IMR-90 (cell line): Measurements from ENCODE around the gene CRIM1. TPM values are rescaled to one million over a fixed set of nuclear protein-coding genes. Genes with fewer than 3 reads are reported as not detected.

ENCODE experiments used
- ATAC-seq: fragments of 200-7000 bp; cut with Tn5 transposase; 2 replicates; pipeline ENCODE4 v1.9.1; 2020; ENCODE audit warnings: low read depth, mild to moderate bottlenecking, moderate library complexity
- BruUV-seq: library from RNA; stranded (reverse); fragments of 400-500 nt; replicated peaks from 2 replicates; lab custom pipeline; 2021; lab: Mats Ljungman, UMichigan
- CTCF ChIA-PET: fragments of 300-600 bp; formaldehyde crosslinking; extraction: SDS; loops from one replicate; lab custom pipeline; 2021; ENCODE audit warnings: antibody characterized with exemption; lab: Yijun Ruan, JAX
- POLR2A ChIA-PET: fragments of 300-600 bp; sonication (Branson Sonifier 250); formaldehyde crosslinking; loops from one replicate; lab custom pipeline; 2022; ENCODE audit warnings: antibody characterized with exemption; ENCODE audit not compliant: unreplicated experiment; lab: Charles Lee
- DNase-seq: peaks from one replicate; pipeline ENCODE4 v3.0.0; 2013
- H2AFZ ChIP-seq: replicated peaks from 2 replicates; pipeline ENCODE3; 2013; ENCODE audit warnings: low read length, mild to moderate bottlenecking; ENCODE audit not compliant: poor library complexity
- H2AK5ac ChIP-seq: 2 replicates; pipeline ENCODE4 v1.6.1; 2013; ENCODE audit warnings: low read depth, low read length, inconsistent platforms
- H2AK9ac ChIP-seq: replicated peaks from 2 replicates; pipeline ENCODE3; 2013; ENCODE audit warnings: mild to moderate bottlenecking, low read depth, low read length, moderate library complexity; ENCODE audit not compliant: poor library complexity
- H2BK120ac ChIP-seq: 2 replicates; pipeline ENCODE4 v1.6.1; 2013; ENCODE audit warnings: low read depth, low read length, inconsistent platforms
- H2BK15ac ChIP-seq: 3 replicates; pipeline ENCODE4 v1.6.1; 2013; ENCODE audit warnings: low read depth, low read length, inconsistent platforms
- H2BK20ac ChIP-seq: 2 replicates; pipeline ENCODE4 v1.6.1; 2013; ENCODE audit warnings: low read depth, mild to moderate bottlenecking, inconsistent platforms, low read length, moderate library complexity
- H2BK5ac ChIP-seq: 2 replicates; pipeline ENCODE4 v1.6.1; 2013; ENCODE audit warnings: mild to moderate bottlenecking, low read depth, low read length, inconsistent platforms; ENCODE audit not compliant: poor library complexity, severe bottlenecking
- H3K14ac ChIP-seq: replicated peaks from 2 replicates; pipeline ENCODE4 v1.6.1; 2013; ENCODE audit warnings: low read depth, low read length, inconsistent platforms
- H3K18ac ChIP-seq: 2 replicates; pipeline ENCODE4 v1.6.1; 2013; ENCODE audit warnings: low read depth, low read length, control low read depth
- H3K23ac ChIP-seq: 2 replicates; pipeline ENCODE4 v1.6.1; 2013; ENCODE audit warnings: low read depth, low read length, inconsistent platforms
- H3K27ac ChIP-seq: 2 replicates; pipeline ENCODE4 v1.5.1; 2013; ENCODE audit warnings: mild to moderate bottlenecking, control low read depth, low read length; ENCODE audit not compliant: insufficient read depth
- H3K27me3 ChIP-seq: 2 replicates; pipeline ENCODE4 v1.6.1; 2013; ENCODE audit warnings: low read length; ENCODE audit not compliant: control insufficient read depth, insufficient read depth
- H3K36me3 ChIP-seq: 2 replicates; pipeline ENCODE4 v1.6.1; 2013; ENCODE audit warnings: low read length, mixed read lengths; ENCODE audit not compliant: control insufficient read depth, insufficient read depth
- H3K4ac ChIP-seq: 2 replicates; pipeline ENCODE4 v1.6.1; 2013; ENCODE audit warnings: low read depth, low read length, inconsistent platforms
- H3K4me1 ChIP-seq: 2 replicates; pipeline ENCODE4 v1.6.1; 2013; ENCODE audit warnings: low read length, mixed read lengths; ENCODE audit not compliant: control insufficient read depth, insufficient read depth
- H3K4me2 ChIP-seq: 2 replicates; pipeline ENCODE4 v1.6.1; 2013; ENCODE audit warnings: low read depth, mild to moderate bottlenecking, control low read depth, low read length, moderate library complexity
- H3K4me3 ChIP-seq: 2 replicates; pipeline ENCODE4 v1.5.1; 2013; ENCODE audit warnings: low read depth, mild to moderate bottlenecking, control low read depth, low read length, moderate library complexity; ENCODE audit not compliant: insufficient read depth
- H3K56ac ChIP-seq: 2 replicates; pipeline ENCODE4 v1.6.1; 2013; ENCODE audit warnings: low read length, inconsistent platforms; ENCODE audit not compliant: insufficient read depth; ENCODE audit errors: extremely low read depth
- H3K79me1 ChIP-seq, 2 experiments: 2 replicates each; pipeline ENCODE4 v1.6.1; 2013; ENCODE audit warnings: low read length in 2 of 2, inconsistent platforms in 1 of 2, low read depth in 1 of 2
- H3K9ac ChIP-seq: 2 replicates; pipeline ENCODE4 v1.6.1; 2013; ENCODE audit warnings: low read depth, low read length, control low read depth
- H3K9me1 ChIP-seq: 2 replicates; pipeline ENCODE4 v1.6.1; 2013; ENCODE audit warnings: low read length, inconsistent platforms; ENCODE audit not compliant: insufficient read depth
- H3K9me3 ChIP-seq: 2 replicates; pipeline ENCODE4 v1.6.1; 2013; ENCODE audit warnings: low read length; ENCODE audit not compliant: control insufficient read depth, insufficient read depth
- H4K20me1 ChIP-seq: 2 replicates; pipeline ENCODE4 v1.6.1; 2013; ENCODE audit warnings: low read length, inconsistent platforms; ENCODE audit not compliant: insufficient read depth
- H4K5ac ChIP-seq: 2 replicates; pipeline ENCODE4 v1.6.1; 2013; ENCODE audit warnings: mild to moderate bottlenecking, low read depth, low read length, control low read depth
- H4K8ac ChIP-seq, 2 experiments: 2 replicates each; pipeline ENCODE4 v1.6.1; 2013; ENCODE audit warnings: low read depth in 2 of 2, low read length in 2 of 2, control low read depth in 1 of 2, inconsistent platforms in 1 of 2
- H4K91ac ChIP-seq: 2 replicates; pipeline ENCODE4 v1.6.1; 2013; ENCODE audit warnings: low read depth, low read length, inconsistent platforms; ENCODE audit not compliant: insufficient read depth
- CEBPB ChIP-seq: IDR thresholded peaks from 2 replicates; pipeline ENCODE4 v1.6.1; 2012; ENCODE audit warnings: low read depth, low read length, improper control_type of control experiment
- MAFK ChIP-seq: IDR thresholded peaks from 2 replicates; pipeline ENCODE4 v1.6.1; 2012; ENCODE audit warnings: low read depth, low read length, improper control_type of control experiment
- MAZ ChIP-seq: IDR thresholded peaks from 2 replicates; pipeline ENCODE4 v1.6.1; 2012; ENCODE audit warnings: low read depth, mild to moderate bottlenecking, low read length, improper control_type of control experiment, moderate library complexity, borderline replicate concordance
- MXI1 ChIP-seq: IDR thresholded peaks from 2 replicates; pipeline ENCODE4 v1.6.1; 2012; ENCODE audit warnings: low read depth, mild to moderate bottlenecking, low read length, moderate library complexity, borderline replicate concordance
- POLR2A ChIP-seq: IDR thresholded peaks from 2 replicates; pipeline ENCODE4 v1.6.1; 2012; ENCODE audit warnings: mild to moderate bottlenecking, low read depth, low read length
- WGBS, 2 experiments: methylation state at CpG; one replicate each; pipeline versions ENCODE4 v1.1.5 to v1.1.7; 2013; ENCODE audit warnings: missing lambda C conversion rate in 2 of 2; ENCODE audit not compliant: insufficient read length in 1 of 2; ENCODE audit errors: extremely low coverage in 2 of 2; 5-methylcytosine and 5-hydroxymethylcytosine counted together
- dilution Hi-C: fragments of 300-500 bp; cut with HindIII; formaldehyde crosslinking; loops from one replicate; pipeline ENCODE4 v1.14.3; 2018; ENCODE audit warnings: low sequenced_read_pairs; ENCODE audit not compliant: unreplicated experiment
- in situ Hi-C: fragments of 300-500 bp; cut with MboI; formaldehyde crosslinking; loops from 3 replicates; pipeline ENCODE4 v1.14.3; 2019; ENCODE audit warnings: low sequenced_read_pairs, inconsistent platforms, mixed read lengths
- intact Hi-C: fragments of 100-400 bp; cut with micrococcal nuclease; formaldehyde crosslinking; loops from 2 replicates; pipeline ENCODE4 v1.10.0; 2022
- polyA plus RNA-seq, 3 experiments: library from polyadenylated mRNA; depleted of rRNA; stranded (reverse); fragments of >200 nt; gene quantifications; 2 replicates each; pipeline ENCODE4 v1.2.3, GENCODE V29; 2012; ENCODE audit warnings: low replicate concordance in 1 of 3
- total RNA-seq: library from RNA; depleted of rRNA; stranded (reverse); fragments of >200 nt; gene quantifications from 2 replicates; pipeline ENCODE4 v1.2.3, GENCODE V29; 2012

The CRIM1 gene
- total and polyA plus RNA-seq, 2 of the 4 experiments (the other 2 are of a cell fraction): 285 to 490 TPM

DNA sequence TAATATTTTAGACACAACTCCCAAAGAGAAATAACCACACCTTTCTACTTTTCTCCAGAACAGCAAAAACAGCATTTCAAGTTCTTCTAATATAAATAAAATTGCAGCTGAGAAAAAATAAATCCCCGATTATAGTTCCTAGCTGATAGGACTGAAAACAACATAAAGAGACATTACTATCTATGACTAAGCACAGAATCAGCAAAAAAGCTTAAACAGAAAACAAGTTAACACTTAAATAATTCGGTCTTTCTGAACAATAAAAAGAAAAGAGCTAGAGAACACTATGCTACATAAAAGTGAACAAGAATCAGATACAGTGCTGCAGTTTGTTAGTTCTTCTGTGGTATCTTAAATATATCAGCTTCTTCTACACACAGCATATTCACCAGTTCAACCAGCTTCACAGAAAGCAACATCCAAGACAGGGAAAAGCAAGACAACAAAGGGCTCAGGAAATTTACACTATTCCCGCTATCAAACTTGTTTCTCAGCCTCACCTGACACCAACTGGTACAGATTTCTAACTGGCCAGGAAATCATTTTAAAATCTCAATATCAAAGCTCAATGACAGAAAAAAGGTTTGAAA is 213.8 kb downstream of the CRIM1 start:
- peak overlapping the region; percentile 72 for H3K27ac ChIP-seq
- in situ Hi-C loops: no loop called here
- peak overlapping the region; percentile 62; the same call in 1 of the 2 replicates for H4K5ac ChIP-seq
- peak overlapping the region; percentile 75; the same call in 1 of the 2 replicates for H3K18ac ChIP-seq
- no TSS peak for BruUV-seq
- H3K4me2 ChIP-seq: peak overlapping the region; percentile 77
- H3K36me3 ChIP-seq: peaks cover 12% of the 10 kb centered on the region
- H3K27me3 ChIP-seq: no peaks in the 10 kb centered on the region
- H2AK5ac ChIP-seq: peak overlapping the region; percentile 31; the same call in 1 of the 2 replicates
- H4K8ac ChIP-seq: peak overlapping the region; percentile 69 to 79
- dilution Hi-C loops: no loop called here
- peak overlapping the region; percentile 99 for H2BK5ac ChIP-seq
- H2BK15ac ChIP-seq: peak overlapping the region; percentile 35; the same call in 1 of the 3 replicates
- H4K91ac ChIP-seq: peak overlapping the region; percentile 92
- ChIA-PET CTCF (interaction anchor here (0.8 kb wide), 1 partner anchor 15 kb away, joined by 3 read pairs; no protein-coding TSS in a partner anchor), POLR2A (no interaction called here)
- H3K9me3 ChIP-seq: no peaks in the 10 kb centered on the region
- DNase-seq: no peak
- H3K4me3 ChIP-seq: no peak overlapping the region
- peak overlapping the region; percentile 87 for H3K14ac ChIP-seq
- no peak for TF ChIP-seq MXI1
- TF ChIP-seq MAZ: no peak
- TF ChIP-seq CEBPB: no peak
- TF ChIP-seq POLR2A: no peak
- peak; percentile 78 for TF ChIP-seq MAFK
- peaks cover 6% of the 10 kb centered on the region for H3K9me1 ChIP-seq
- intact Hi-C loops: no loop called here
- peaks cover 6% of the 10 kb centered on the region; the same call in 1 of the 2 replicates for H3K4me1 ChIP-seq
- H2BK120ac ChIP-seq: peak overlapping the region; percentile 95
- H2AFZ ChIP-seq: no peak overlapping the region
- H4K20me1 ChIP-seq: no peaks in the 10 kb centered on the region
- H3K4ac ChIP-seq: peak overlapping the region; percentile 57
- H3K23ac ChIP-seq: peak overlapping the region; percentile 75
- H2BK20ac ChIP-seq: peak overlapping the region; percentile 92
- H3K56ac ChIP-seq: peak overlapping the region; percentile 78; the same call in 1 of the 2 replicates
- peak overlapping the region; percentile 74; the same call in 1 of the 2 replicates for H3K9ac ChIP-seq
- WGBS, 2 experiments: 80% methylated on average over 1 of the region's 3 CpGs; no CpG with 5 or more reads in 1 of the 2 experiments
- H3K79me1 ChIP-seq: peaks cover 25 to 54% of the 10 kb centered on the region in 2 experiments
- peak; percentile 42 for ATAC-seq
- H2AK9ac ChIP-seq: no peak overlapping the region
